HFF-Myc (cell line): Measurements from ENCODE around the gene ASTN1.

ENCODE experiments used
- DNase-seq: peaks from one replicate; pipeline ENCODE4 v3.0.0-alpha.2; 2011; ENCODE audit warnings: low read depth; ENCODE audit errors: extremely low read depth
- H3K4me3 ChIP-seq: replicated peaks from 2 replicates; pipeline ENCODE4 v1.5.1; 2011; ENCODE audit warnings: low read depth, mild to moderate bottlenecking, control low read depth, low read length
- TF ChIP-seq, protein P1 (sequence below): IDR thresholded peaks from 2 replicates; pipeline ENCODE4 v1.5.1; 2012; ENCODE audit warnings: mild to moderate bottlenecking, low read depth, low read length, control low read depth; ENCODE audit errors: missing control alignments

The ASTN1 gene

DNA sequence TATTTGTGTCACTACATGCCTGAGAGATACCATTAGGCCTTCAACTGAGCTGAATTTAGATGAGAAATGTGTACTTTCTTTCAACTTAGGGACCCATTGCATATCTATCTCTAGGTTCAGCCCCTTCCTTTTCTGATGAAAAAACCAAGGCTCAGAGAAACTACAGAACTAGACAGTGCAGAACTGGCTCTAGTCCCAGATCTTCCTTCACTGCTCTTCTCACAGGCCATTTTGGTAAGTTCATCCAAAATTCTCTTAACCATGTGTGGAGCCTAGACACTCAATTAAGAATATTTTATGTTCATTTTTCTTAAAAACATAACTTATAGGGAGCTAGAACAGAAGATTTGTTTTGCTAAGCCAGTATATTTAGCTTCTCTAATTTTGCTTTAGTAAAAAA is 128.9 kb downstream of the ASTN1 start:
- H3K4me3 ChIP-seq = no peak overlapping the region
- TF ChIP-seq, protein P1, sequence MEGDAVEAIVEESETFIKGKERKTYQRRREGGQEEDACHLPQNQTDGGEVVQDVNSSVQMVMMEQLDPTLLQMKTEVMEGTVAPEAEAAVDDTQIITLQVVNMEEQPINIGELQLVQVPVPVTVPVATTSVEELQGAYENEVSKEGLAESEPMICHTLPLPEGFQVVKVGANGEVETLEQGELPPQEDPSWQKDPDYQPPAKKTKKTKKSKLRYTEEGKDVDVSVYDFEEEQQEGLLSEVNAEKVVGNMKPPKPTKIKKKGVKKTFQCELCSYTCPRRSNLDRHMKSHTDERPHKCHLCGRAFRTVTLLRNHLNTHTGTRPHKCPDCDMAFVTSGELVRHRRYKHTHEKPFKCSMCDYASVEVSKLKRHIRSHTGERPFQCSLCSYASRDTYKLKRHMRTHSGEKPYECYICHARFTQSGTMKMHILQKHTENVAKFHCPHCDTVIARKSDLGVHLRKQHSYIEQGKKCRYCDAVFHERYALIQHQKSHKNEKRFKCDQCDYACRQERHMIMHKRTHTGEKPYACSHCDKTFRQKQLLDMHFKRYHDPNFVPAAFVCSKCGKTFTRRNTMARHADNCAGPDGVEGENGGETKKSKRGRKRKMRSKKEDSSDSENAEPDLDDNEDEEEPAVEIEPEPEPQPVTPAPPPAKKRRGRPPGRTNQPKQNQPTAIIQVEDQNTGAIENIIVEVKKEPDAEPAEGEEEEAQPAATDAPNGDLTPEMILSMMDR = no peak
- no peak for DNase-seq

DNA sequence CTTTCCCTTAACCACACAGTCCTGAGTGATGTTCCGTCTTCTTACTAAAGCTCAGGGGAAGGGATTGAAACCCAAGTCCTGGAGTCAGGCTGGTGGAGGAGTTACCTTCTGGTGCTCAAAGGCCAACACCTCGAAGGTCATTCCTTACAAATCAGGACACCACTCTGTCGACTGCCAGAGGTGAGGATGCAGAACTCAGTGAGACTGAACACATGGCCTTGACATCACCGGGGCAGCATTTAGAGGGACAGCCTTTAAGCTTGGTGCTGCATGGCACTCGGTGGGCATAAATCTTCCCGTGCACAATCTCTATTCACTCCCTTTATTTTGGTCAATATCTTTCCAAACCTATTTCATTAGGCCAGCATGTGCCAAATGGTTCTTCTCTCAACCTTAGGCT is 130.9 kb downstream of the ASTN1 start:
- H3K4me3 ChIP-seq = no peak overlapping the region
- no peak for DNase-seq
- TF ChIP-seq, protein P1 = no peak

DNA sequence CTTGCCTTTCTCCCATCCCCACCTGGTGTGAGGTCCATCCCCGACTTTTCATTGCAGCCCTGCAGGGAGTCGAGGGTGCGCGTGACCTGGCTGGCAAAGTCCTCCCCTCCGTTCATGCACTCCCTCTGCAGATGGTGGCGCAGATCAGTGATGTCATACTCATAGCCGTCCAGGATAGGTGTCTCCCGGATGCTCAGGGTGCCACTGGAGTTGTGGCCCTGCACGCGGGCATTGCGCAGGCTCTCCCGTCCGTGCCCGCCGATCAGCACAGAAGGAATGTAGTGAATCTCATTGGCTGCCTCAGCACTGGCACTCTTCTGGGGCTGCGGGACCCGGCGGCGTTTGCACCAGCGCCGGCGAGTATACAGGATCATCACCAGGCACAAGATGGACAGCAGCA is 132.1 kb downstream of the ASTN1 start:
- DNase-seq = no peak
- H3K4me3 ChIP-seq = no peak overlapping the region
- TF ChIP-seq, protein P1 = no peak

DNA sequence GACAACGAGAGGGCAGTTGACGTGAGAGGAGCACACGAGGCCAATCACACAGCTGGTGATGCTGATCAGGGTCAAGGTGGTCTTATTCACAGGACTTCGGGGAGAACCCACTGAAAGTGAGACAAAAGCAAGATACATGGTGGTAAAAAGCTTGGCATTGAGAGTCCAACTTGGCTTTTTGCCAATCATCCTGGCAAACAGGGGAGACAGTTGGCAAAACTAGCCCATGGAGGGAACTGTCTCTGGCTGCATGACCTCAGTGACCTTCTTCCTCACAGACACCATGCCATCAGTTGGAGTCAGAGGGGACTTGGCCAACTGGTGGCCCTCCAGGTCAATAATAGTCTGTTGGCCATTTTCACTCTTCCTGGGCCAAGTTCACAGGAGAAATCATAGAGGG is 139.9 kb downstream of the ASTN1 start:
- TF ChIP-seq, protein P1 = no peak
- no peak for DNase-seq
- no peak overlapping the region for H3K4me3 ChIP-seq

DNA sequence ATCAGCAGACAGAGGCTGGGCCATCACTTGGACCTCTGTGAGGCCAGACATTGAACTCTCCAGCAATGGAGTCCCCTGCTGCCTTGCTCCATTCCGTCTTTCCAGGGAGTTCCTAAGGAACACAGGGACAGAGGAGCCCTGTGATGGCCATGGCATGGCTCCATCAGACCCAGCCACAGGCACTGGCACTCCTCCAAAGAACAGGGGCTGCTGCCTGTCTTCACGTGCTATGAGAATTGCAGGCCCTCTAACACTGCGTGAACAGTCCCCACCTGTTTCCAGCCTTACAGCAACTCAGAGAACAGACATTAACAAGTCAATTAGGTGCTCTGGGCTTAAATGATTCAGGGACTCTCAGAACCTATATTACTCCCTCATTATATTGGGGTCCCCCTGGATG is 140.8 kb downstream of the ASTN1 start:
- H3K4me3 ChIP-seq = no peak overlapping the region
- DNase-seq = no peak
- TF ChIP-seq, protein P1 = no peak

DNA sequence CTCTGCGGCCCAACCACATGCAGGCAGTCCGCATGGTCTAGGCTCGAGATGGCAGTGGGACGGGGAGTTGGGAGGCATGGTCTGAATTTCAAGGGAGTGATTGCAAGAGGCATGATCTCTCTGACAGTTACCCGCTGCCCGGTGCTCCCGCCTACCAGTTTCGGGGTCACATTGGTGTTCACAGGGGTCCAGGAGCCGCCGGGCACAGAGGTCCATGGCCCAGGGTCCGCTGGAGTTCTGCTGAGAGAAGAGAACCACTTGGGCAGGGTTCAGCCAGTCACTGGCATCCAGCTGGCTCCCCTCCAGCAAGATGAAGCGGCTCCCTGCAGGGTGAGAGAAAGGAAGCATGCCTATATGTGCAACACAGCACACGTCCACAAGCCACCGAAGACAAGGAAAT is 141.3 kb downstream of the ASTN1 start:
- DNase-seq = no peak
- H3K4me3 ChIP-seq = no peak overlapping the region
- TF ChIP-seq, protein P1 = no peak

DNA sequence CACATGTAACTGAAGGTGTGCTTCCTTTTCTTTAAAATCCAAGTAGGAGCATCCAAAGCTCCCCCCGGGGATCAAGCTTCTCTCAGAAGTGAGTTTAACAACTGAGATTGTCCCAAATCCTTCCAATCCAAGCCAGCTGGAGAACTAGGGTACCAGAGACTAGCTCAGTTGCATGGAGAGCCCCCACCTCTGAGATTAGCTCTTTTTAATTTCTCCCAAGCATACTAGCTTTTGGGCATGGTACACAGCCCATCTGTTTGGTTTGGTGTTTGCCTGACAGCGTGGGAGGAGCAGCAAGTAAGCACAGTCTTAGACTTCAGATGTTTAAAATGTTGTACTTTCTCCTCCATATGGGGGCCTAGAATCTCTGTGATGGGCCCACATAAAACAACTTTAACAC is 142.8 kb downstream of the ASTN1 start:
- DNase-seq = no peak

More for the DNA sequence above, 142.8 kb downstream of the ASTN1 start:
- no peak overlapping the region for H3K4me3 ChIP-seq
- TF ChIP-seq, protein P1 = no peak
